HG03520 (cell line): ENCODE results near the gene TULP4.
"Not testable (repeated sequence)": the region's sequence is repeated elsewhere in the genome, so short reads cannot be mapped to it uniquely, and the experiment has no call there.

Experiments
- ATAC-seq: cut with Tn5 transposase; IDR thresholded peaks from one replicate; pipeline ENCODE4 v1.9.1; 2021; ENCODE audit warnings: mild to moderate bottlenecking, moderate library complexity; ENCODE audit not compliant: unreplicated experiment

The TULP4 gene

DNA sequence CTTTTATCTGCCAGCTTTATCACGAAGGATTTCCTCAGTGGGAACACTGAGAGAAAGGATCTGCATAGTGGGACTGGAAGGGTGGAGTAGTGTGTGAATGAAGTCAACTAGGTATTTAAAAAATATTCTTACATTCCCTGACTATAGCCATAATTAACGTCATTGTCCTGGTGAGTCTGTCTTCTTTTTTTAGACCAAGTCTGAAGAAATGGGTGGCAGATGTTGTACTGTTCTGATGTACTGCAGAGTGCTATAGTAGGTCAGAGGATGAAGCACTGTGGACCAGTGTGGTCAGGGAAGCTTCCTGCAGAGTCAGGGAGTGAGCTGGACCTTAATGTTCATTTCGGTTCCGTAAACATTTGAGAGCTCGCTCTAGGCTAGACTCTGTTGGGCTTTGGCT, 11.9 kb downstream of the TULP4 start:
- ATAC-seq, result no peak

- no peak for ATAC-seq
Observed at GRCh38 chr6:158327211-158327610, 14.9 kb downstream of the TULP4 start.

GRCh38 chr6:158328952-158329351, 16.7 kb downstream of the TULP4 start:
- no peak for ATAC-seq

- no peak for ATAC-seq
Observed at GRCh38 chr6:158329531-158329930, 17.3 kb downstream of the TULP4 start.

DNA sequence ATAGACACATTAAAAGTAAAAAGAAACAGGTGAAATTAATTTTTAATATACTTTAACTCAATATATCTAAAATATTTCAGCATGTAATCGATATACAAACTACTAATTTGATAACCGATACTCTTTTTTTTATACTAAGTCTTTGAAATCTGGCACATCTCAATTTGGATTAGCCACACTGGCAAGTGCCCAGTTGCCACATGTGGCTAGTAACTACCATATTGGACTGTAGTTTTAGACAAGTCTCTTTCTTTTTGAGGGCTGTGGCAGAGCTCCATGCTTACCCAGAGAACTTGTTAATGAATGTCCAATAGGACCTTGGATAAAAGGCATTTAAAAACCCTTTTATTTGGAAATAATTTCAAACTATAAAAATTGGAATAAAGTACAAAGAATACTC, 17.8 kb downstream of the TULP4 start:
- ATAC-seq, result no peak

GRCh38 chr6:158332237-158332636, 20.0 kb downstream of the TULP4 start:
- no peak for ATAC-seq

- no peak for ATAC-seq
Observed at GRCh38 chr6:158333094-158333493, 20.8 kb downstream of the TULP4 start.

DNA sequence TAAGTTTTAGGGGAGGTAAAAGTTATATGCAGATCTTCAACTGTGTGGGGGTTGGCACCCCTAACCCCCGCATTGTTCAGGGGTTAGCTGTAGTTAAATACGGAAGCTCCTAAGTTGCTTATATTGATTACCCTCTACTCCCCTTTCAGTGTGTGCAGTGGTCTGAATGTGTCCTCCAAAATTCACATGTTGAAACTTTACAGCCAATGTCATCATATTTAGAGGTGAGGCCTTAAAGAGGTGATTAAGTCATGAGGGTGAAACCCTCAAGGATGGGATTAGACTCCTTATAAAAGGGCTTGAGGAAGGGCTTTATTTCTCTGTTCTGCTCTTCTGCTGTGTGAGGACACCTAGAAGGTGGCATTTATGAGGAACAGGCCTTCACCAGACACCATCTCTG, 22.3 kb downstream of the TULP4 start:
- ATAC-seq, result no peak

GRCh38 chr6:158337332-158337731, 25.1 kb downstream of the TULP4 start:
- ATAC-seq, result no peak

- no peak for ATAC-seq
Observed at GRCh38 chr6:158338311-158339112, 26.2 kb downstream of the TULP4 start.

- not testable (repeated sequence) for ATAC-seq
Observed at GRCh38 chr6:158339197-158339596, 26.9 kb downstream of the TULP4 start.

GRCh38 chr6:158340252-158340651, 28.0 kb downstream of the TULP4 start:
- ATAC-seq, result no peak

DNA sequence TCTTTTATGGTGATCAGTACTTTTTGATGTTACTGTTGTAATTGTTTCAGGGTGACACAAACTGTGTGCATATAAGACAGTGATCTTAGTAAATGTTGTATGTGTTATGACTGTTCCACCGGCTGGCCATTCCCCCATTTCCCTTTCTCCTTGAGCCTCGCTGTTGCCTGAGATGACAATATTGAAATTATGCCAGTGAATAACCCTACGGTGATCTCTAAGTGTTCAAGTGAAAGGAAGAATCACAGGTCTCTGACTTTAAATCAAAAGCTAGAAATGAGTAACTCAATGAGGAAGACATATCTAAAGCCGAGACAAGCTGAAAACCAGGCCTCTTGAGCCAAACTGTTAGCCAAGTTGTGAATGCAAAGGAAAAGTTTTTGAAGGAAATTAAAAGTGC, 32.3 kb downstream of the TULP4 start:
- no peak for ATAC-seq

DNA sequence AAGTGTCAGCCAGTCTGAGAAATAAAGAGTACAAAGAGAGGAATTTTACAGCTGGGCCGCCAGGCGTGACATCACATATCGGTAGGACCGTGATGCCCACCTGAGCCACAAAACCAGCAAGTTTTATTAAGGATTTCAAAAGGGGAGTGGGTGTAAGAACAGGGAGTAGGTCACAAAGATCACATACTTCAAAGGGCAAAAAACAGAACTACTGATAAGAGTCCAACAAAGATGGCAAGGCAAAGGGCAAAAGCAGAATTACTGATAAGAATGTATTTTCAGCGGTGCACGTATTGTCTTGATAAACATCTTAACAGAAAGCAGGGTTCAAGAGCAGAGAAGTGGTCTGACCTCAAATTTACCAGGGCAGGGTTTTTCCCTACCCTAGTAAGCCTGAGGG, 33.2 kb downstream of the TULP4 start:
- not testable (repeated sequence) for ATAC-seq

GRCh38 chr6:158347335-158347734, 35.1 kb downstream of the TULP4 start:
- ATAC-seq, result no peak

- not testable (repeated sequence) for ATAC-seq
Observed at GRCh38 chr6:158348737-158349504, 36.7 kb downstream of the TULP4 start.

GRCh38 chr6:158349505-158350275, 37.4 kb downstream of the TULP4 start:
- ATAC-seq, result not testable (repeated sequence)

DNA sequence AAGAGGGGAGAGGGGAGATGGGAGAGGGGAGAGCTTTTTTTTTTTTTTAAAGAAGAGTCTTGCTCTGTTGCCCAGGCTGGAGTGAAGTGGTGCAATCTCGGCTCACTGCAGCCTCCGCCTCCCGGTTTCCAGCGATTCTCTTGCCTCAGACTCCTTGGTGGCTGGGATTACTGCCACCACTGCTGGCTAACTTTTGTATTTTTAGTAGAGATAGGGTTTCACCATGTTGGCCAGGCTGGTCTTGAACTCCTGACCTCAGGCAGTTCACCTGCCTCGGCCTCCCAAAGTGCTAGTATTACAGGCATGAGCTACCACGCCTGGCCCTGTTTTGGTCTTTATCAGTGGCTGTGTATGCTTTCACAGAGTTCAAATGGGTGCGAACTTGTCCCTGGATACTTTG, 38.5 kb downstream of the TULP4 start:
- ATAC-seq, result not testable (repeated sequence)

DNA sequence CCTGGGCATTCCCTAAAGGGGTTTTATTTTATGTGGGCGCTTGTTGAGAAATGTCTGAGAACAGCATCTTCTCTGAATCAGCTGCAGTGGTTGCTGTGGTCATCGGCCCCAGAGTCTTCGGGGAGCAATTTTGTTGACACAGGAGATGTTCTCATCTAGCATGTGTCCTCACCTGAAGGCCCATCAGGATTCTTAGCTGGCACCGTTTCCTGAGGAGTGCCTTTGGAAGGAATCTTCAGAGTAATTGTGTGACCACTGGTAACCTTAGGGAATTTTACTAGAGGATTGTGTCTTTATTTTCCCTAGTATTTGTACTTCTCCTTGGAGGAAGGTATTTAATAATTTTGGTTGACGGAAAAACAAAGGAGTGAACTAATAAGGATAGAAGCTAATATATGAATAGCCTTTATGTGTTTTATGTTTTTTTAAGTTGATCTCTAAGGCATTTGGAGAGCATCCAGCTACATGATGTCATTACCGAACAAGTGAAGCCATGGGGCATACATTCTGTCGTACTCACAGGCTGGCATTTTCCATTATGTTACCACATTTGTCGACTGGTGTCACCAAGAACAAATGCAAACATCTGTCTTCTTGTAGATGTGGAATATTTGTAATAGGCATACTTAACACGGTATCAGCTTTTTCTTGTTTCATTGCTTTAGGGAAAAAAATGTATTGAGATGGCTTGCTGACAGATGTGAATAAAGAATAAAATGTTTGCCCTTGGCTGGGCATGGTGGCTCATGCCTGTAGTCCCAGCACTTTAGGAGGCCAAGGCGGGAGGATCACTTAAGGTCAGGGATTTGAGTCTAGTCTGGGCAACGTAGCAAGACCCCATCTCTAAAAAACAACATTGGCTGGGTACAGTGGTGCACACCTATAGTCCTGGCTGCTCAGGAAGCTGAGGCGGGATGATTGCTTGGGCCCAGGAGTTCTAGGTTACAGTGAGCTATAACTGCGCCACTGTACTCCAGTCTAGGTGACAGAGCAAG, 41.9 kb downstream of the TULP4 start:
- ATAC-seq, result no peak
